OCI-LY7 (cell line): Measurements from ENCODE around the gene PDCD2.
"Not testable (repeated sequence)": the region's sequence is repeated elsewhere in the genome, so short reads cannot be mapped to it uniquely, and the experiment has no call there.

Source experiments
- EZH2phosphoT487 ChIP-seq: fragments of 200-600 bp; sonication (generic); IDR thresholded peaks from 2 replicates; pipeline ENCODE4 v1.6.1; 2018; ENCODE audit warnings: low read depth, borderline replicate concordance, mild to moderate bottlenecking, mixed run types, antibody characterized with exemption, low read length, moderate library complexity, mixed read lengths
- TF ChIP-seq, protein P1 (sequence below): fragments of 200-600 bp; sonication (generic); conservative IDR thresholded peaks from 2 replicates; pipeline ENCODE4 v1.5.1; 2014; ENCODE audit warnings: mild to moderate bottlenecking, antibody characterized with exemption, low read length, moderate library complexity, mixed read lengths

DNA sequence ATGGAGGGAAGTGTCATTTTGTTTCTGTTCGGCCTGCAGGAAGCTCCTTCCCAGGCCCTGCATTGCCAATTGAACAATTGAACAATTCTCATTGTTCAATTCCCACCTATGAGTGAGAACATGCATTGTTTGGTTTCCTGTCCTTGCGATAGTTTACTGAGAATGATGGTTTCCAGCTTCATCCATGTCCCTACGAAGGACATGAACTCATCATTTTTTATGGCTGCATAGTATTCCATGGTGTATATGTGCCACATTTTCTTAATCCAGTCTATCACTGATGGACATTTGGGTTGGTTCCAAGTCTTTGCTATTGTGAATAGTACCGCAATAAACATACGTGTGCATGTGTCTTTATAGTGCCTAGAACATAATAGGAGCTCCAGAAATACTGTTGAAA, 56.4 kb downstream of the PDCD2 start:
- TF ChIP-seq, protein P1, sequence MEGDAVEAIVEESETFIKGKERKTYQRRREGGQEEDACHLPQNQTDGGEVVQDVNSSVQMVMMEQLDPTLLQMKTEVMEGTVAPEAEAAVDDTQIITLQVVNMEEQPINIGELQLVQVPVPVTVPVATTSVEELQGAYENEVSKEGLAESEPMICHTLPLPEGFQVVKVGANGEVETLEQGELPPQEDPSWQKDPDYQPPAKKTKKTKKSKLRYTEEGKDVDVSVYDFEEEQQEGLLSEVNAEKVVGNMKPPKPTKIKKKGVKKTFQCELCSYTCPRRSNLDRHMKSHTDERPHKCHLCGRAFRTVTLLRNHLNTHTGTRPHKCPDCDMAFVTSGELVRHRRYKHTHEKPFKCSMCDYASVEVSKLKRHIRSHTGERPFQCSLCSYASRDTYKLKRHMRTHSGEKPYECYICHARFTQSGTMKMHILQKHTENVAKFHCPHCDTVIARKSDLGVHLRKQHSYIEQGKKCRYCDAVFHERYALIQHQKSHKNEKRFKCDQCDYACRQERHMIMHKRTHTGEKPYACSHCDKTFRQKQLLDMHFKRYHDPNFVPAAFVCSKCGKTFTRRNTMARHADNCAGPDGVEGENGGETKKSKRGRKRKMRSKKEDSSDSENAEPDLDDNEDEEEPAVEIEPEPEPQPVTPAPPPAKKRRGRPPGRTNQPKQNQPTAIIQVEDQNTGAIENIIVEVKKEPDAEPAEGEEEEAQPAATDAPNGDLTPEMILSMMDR, result not testable (repeated sequence)
- not testable (repeated sequence) for TF ChIP-seq EZH2phosphoT487
